HL-60/S4 (cell line): ENCODE data around the gene ASF1A.

ENCODE experiments used
- in situ Hi-C: fragments of 300-500 bp; cut with MboI; formaldehyde crosslinking; loops from 2 replicates; pipeline ENCODE4 v1.14.3; 2022; ENCODE audit warnings: low sequenced_read_pairs

ASF1A gene

GRCh38 chr6:118881440-118882313 lies 12.3 kb upstream of the ASF1A start:
- in situ Hi-C loops: no loop called here

GRCh38 chr6:118882314-118882905 lies 11.5 kb upstream of the ASF1A start:
- in situ Hi-C loops: no loop called here

- in situ Hi-C loops: no loop called here
Observed at GRCh38 chr6:118886641-118887040, 7.3 kb upstream of the ASF1A start.

GRCh38 chr6:118889163-118889562 lies 4.8 kb upstream of the ASF1A start:
- in situ Hi-C loops: no loop called here

- in situ Hi-C loops: no loop called here
Observed at GRCh38 chr6:118890997-118891790, 2.8 kb upstream of the ASF1A start.

- in situ Hi-C loops: no loop called here
Observed at GRCh38 chr6:118892355-118892991, 1.5 kb upstream of the ASF1A start.

GRCh38 chr6:118893064-118893806 lies 717 bp upstream of the ASF1A start:
- in situ Hi-C loops: no loop called here

GRCh38 chr6:118894425-118895260 lies 691 bp downstream of the ASF1A start:
- in situ Hi-C loops: no loop called here

GRCh38 chr6:118895261-118895560 lies 1.3 kb downstream of the ASF1A start:
- in situ Hi-C loops: no loop called here

GRCh38 chr6:118895859-118896258 lies 1.9 kb downstream of the ASF1A start:
- in situ Hi-C loops: no loop called here

GRCh38 chr6:118896339-118897136 lies 2.6 kb downstream of the ASF1A start:
- in situ Hi-C loops: no loop called here

GRCh38 chr6:118897386-118897785 lies 3.4 kb downstream of the ASF1A start:
- in situ Hi-C loops: no loop called here

- in situ Hi-C loops: no loop called here
Observed at GRCh38 chr6:118899948-118900347, 6.0 kb downstream of the ASF1A start.

- in situ Hi-C loops: no loop called here
Observed at GRCh38 chr6:118902726-118903125, 8.8 kb downstream of the ASF1A start.

- in situ Hi-C loops: no loop called here
Observed at GRCh38 chr6:118903138-118903537, 9.2 kb downstream of the ASF1A start.

GRCh38 chr6:118903691-118904090 lies 9.7 kb downstream of the ASF1A start:
- in situ Hi-C loops: no loop called here

- in situ Hi-C loops: no loop called here
Observed at GRCh38 chr6:118905084-118905483, 11.1 kb downstream of the ASF1A start.

- in situ Hi-C loops: no loop called here
Observed at GRCh38 chr6:118905851-118906250, 11.9 kb downstream of the ASF1A start.

GRCh38 chr6:118908441-118908840 lies 14.5 kb downstream of the ASF1A start:
- in situ Hi-C loops: no loop called here
